SHP77 treated with DMSO at 0.1 percent for 48 hours (cell line): ENCODE results near the gene DERA.
"Not testable (repeated sequence)": the region's sequence is repeated elsewhere in the genome, so short reads cannot be mapped to it uniquely, and the experiment has no call there.

Experiments used
- DNase-seq: peaks from one replicate; lab custom pipeline; 2025; lab: John Stamatoyannopoulos, UW

DERA gene

DNA sequence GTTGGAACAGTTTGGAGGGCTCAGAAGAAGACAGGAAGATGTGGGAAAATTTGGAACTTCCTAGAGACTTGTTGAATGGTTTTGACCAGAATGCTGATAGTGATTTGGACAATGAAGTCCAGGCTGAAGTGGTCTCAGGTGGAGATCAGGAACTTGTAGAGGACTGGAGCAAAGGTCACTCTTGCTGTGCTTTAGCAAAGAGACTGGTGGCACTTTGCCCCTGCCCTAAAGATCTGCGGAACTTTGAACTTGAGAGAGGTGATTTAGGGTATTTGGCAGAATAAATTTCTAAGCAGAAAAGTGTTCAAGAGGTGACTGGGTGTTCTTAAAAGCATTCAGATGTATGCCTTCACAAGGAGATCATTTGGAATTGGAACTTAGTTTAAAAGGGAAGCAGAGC lies 102.6 kb downstream of the DERA start:
- not testable (repeated sequence) for DNase-seq

DNA sequence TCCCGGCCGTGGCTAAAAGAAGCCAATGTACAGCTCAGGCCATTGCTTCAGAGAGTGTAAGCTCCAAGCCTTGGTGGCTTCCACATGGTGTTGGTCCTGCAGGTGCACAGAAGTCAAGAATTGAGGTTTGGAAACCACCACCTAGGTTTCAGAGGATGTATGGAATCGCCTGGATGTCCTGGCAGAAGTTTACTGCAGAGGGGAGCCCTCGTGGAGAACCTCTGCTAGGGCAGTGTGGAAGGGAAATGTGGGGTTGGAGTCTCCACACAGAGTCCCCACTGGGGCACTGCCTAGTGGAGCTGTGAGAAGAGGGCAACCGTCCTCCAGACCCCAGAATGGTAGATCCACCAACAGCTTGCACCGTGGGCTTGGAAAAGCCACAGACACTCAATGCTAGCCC lies 103.3 kb downstream of the DERA start:
- not testable (repeated sequence) for DNase-seq

DNA sequence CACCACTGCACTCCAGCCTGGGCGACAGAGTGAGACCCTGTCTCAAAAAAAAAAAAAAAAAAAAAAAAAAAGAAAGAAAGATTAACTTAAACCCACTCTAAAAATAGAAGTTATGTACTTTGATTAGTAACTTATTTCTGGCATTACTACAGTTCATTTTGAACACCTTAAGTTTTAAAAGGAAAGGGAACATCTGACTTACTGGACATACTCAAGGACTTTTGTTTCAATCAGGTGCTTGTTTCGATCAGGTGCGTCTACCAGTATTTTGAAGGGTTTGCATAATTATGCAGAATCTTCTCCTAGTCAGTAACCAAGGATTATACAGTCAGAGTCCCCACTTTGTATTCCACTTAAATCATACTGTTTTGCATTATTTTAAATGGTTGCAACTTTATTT lies 105.6 kb downstream of the DERA start:
- DNase-seq: no peak

DNA sequence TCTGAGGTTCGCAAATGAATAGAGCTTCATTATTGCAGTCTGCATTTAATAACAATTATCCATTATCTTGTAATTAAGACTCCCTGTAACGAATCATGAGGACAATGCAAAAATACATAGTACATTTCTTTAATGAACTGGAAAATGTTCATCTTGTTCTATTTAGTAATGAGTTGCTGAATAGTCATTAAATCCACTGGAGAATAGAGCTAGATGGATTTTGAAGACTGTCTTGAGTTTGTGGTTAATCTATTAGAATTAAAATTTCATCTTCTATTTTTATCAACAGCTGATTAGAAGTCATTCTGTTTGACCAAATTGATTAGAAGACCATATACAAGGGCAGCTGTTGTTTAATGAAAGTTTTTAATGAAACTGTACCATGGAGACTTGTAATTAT lies 107.2 kb downstream of the DERA start:
- no peak for DNase-seq

DNA sequence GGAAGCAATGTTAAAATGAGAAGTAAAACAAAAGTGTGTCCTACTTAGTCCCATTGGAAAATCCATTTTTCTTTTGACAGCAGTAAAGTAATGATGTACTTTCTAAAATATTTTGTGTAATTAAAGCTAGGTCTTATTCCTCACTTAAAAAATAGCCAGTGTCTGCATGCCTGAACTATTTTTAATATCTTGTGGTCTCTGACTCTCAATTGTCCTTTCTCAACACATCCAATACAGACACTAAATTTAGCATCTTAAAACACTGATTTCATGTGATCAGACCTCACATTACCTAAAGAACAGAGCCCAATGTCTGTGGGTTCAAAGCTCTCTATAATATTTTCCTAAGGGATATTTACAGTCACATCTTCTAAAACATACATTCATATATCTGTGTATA lies 108.0 kb downstream of the DERA start:
- DNase-seq: no peak

DNA sequence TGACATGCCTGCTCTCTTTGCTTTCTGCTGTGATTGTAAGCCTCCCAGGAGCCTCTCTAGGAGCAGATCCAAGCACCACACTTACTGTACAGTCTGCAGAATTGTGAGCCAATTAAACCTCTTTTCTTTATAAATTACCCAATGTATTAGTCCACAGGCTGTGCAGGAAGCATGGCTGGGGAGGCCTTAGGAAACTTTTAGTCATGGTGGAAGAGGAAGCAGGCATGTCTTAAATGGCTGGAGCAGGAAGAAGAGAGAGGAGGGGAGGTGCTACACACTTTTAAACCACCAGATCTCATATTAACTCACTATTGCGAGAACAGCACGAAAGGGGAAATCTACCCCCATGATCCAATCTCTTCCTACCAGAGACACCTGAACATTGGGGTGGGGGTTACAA lies 108.9 kb downstream of the DERA start:
- DNase-seq: no peak

DNA sequence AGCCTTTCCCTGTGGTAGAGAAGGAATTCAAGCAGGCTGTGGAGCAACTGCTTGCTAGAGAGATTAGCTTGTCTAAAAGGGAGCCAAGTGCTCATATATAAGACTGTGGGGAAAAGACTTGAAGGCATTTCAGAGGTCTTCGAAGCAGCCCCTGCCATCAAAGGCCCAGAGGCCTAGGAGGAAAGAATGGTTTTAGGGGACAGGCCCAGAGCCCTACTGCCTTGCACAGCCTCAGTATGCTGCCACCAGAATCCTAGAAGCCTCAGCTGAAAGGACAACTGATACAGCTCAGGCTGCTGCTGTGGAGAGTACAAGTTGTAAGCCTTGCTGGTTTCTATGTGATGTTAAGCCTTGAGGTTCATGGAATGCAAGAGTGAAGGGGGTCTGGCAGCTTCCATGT lies 109.9 kb downstream of the DERA start:
- no peak for DNase-seq

DNA sequence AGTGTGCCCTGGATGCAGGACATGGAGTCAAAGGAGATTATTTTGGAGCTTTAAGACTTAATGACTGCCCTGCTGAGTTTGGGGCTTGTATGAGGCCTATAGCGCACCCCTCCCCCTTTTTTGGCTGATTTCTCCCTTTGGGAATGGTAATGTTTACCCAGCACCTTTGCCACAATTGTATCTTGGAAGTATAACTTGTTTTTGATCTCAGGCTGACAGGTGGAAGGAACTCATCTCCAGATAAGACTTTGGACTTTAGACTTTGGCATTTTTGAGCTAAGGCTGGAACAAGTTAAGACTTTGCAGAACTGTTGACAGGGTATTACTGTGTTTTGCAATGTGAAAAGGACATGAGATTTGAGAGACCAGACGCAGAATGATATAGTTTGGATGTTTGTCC lies 110.5 kb downstream of the DERA start:
- no peak for DNase-seq

DNA sequence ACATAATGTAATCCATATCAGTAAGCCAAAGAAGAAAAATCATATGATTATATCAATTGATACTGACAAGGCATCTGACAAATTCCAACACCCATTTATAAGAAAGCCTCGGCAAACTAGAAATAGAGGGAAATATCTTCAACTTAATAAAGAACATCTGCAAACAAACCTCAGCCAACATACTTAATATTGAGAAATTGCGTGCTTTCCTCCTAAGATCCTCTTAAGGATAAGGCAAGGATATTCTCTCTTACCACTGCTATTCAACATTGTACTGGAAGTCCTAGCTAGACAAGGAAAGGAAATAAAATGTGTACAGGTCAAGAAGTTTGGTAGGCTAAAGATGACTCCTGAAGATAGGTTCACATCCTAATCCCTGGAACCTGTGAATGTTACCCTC lies 115.9 kb downstream of the DERA start:
- DNase-seq: no peak

DNA sequence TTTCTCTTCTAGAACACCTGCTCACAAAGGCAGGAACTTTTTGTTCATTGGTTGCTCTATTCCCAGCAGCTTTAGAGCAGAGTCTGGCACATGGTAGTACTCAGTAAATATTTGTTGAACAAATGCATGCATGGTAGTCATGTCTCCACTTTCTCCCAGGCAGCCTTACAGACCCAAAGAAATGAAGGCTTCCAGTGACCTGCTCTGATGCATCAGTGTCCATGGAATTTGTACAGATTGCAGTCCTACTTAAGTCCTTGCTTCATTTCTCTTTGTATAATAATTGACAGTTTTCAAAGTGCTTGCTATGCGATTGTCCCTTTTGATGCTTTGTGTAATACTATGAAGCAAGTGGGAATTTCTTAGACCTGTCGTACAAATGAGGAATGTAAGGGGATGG lies 119.6 kb downstream of the DERA start:
- DNase-seq: peak; percentile 67

DNA sequence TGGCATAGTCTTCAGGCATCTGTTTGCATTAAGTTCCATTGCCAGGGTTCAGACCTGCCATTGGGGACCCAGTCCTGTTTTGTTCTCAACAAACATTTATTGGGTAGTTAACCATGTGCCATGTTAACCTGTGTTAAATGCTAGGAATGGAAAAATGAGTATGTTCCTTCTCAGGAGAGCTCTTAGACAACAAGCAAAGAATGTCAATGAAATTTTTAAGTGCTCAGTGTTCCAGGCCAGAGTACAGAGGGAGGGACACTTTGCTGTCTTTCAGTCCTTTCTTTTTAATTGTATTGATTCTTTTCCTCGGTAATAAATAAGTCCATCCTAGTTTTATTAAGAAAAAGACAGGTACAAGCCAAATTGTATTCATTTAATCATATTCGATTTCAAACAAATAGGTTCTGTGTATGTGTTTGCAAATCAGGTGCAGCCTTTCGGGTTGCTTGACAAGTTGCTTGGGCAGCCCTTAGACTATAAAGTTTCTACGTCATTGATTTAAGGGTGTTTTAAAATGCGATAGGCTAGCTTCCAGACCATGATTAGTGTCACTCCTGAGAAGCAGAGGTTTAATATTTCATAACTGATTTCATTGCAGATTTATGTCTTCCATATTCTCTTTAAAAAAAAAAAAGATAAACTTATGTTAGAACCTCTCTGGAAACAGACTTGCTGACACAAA lies 123.1 kb downstream of the DERA start:
- no peak for DNase-seq

DNA sequence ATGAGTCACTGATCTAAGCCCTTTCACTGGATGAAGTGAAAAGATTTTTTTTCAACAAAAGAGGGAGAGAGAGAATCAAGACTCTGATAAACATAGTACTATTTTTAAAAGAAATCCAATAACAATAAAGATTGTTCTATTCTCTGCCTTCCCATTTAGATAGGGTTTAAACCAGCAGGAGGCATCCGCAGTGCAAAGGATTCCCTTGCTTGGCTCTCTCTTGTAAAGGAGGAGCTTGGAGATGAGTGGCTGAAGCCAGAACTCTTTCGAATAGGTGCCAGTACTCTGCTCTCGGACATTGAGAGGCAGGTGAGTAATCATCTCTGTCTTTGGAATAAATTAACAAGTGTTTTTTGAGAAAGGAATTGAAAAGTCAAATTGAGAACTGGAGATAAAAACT lies 124.9 kb downstream of the DERA start:
- DNase-seq: no peak

DNA sequence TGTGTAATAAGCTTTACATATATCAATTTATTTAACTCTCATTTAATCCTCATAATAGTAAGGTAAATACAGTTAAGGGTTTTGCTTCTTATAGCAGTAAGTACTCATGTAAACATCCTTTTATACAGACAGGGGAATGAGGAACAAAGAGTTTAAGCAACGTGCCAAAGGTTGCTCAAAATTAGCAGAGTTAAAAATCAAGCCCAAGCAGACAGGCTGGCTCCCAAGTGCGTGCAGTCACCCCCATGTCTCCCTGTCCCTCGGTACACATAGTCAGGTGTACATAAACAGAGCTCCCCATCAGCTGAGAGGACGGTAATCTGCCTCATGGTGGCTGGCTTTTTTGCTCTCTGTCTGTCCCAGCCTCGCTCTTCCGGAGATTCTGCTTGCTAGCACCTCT lies 126.4 kb downstream of the DERA start:
- DNase-seq: no peak

DNA sequence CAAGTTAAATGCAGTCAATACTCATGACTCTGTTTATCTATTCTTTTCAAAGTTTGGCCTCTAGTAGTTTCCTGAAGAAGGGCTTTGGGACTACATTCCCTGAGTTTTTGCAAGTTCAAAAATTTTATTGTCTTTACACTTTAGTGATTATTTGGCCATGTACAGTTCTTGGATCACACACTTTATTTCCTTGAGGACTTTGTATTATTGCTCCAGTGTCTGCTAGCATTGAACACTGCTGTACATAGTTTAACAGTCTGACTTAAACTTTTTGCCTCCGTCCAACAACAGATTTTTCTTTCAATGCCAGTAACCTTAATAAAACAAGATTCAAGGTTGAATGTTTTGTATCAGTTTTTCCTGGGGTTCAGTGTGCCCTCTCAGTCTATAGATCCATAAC lies 132.3 kb downstream of the DERA start:
- DNase-seq: no peak

DNA sequence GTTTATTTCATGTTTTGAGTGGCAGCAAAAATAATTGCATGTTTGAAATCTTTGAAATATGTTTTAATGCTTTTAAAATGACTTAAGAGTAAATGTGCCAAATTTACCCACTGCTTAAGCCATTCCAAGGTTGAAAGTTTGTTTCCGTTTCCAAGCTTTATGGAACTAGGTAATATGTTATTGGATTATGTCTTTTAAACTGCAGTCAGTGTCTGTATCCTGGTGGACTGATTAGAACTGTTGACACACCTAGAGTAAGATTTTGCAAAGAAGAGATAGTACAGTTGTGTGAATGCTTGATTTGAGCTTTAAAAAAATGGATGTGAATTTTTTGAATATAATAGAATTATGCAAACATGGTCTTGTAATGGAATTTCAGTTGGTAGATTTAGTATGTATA lies 135.1 kb downstream of the DERA start:
- DNase-seq: no peak

DNA sequence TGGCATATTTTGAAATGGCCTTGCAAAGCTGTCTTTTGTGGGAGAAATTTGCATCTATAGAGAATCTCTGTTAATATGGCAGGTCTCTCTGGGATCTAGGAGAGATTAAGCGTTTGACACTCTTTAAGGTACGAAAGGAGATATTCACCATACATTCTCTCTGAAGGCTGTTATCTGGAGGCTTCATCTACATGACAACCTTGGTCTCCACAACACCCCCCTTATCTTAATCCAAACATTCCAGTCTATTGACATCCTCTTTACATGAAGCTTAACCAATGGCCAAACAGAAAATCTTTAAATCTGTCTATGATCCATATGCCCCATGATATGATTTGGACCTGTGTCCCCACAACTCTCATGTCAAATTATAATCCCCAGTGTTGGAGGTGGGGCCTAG lies 137.4 kb downstream of the DERA start:
- no peak for DNase-seq

DNA sequence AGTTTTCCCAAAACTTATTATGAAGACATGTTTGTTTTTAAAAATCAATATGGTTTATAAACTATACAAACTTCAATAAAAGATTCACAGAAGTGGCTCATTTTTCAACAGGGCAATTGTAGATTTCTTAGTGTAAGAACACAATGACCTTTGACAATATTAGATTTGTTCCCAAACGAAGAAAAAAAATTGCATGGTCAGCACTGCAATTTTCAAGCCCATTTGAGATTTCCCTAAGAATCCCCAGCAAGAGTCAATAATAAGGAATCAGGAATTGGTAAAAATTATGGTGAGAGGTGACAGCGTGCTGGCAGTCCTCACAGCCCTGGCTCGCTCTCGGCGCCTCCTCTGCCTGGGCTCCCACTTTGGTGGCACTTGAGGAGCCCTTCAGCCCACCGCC lies 145.8 kb downstream of the DERA start:
- DNase-seq: no peak

DNA sequence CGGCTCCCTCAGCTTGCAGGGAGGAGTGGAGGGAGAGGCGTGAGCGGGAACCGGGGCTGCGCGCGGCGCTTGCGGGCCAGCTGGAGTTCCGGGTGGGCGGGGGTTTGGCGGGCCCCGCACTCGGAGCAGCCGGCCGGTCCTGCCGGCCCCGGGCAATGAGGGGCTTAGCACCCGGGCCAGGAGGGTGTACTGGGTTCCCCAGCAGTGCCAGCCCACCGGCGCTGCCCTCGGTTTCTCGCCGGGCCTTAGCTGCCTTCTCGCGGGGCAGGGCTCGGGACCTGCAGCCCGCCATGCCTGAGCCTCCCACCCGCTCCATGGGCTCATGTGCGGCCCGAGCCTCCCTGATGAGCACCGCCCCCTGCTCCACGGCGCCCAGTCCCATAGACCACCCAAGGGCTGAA lies 146.2 kb downstream of the DERA start:
- not testable (repeated sequence) for DNase-seq

DNA sequence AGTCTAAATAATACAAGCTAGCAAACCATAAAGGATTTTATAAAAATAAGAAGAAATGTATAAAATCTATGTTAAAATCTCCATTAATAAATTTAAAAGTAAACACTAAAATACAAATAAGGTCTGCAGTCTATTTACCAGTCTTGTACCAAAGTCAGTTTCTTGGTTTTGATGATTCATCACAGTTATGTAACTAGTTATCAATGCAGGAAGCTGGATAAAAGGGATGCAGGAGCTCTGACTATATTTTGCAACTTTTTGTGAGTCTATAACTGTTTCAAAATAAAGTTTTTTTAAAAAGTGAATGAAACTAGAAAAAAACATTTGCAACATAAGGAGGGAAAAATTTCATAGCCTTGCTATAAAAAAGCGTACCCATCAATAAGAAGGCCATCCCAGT lies 151.5 kb downstream of the DERA start:
- DNase-seq: no peak

DNA sequence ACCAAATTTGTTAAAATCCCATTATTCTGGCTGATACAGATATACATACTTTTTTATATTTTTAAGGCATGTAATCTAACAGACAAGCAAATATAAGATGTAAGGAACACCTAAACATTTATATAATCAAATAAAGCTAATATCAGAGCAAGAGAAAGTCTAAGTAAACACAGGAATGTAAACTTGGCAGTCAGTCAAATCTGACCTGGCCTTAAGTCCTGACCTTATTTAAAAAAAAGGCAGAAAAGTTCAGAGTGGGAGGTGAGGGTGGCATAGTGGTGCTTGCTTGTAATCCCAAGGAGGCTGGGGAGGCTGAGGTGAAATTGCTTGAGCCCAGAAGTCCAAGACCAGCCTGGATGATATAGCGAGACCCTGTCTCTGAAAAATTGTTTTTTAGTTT lies 152.6 kb downstream of the DERA start:
- DNase-seq: no peak

DNA sequence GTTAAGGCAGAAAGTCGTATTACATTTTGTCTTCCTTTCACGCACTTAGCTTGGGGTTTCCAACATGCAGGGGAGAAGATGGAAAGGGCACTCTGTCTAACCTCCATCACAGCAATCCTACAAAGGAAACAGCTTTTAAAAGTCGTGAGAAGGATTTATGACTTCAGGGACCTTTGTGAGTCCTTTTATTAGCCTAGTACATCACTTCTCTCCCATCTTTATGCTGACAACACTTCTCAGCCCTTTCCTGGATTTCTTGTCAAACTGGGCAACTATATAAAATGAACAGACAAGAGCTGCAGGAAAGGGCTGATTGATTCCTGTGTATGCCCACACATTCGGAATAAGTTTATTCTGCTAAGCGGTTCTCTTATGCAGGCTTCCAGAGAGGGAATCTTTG lies 159.0 kb downstream of the DERA start:
- DNase-seq: no peak

DNA sequence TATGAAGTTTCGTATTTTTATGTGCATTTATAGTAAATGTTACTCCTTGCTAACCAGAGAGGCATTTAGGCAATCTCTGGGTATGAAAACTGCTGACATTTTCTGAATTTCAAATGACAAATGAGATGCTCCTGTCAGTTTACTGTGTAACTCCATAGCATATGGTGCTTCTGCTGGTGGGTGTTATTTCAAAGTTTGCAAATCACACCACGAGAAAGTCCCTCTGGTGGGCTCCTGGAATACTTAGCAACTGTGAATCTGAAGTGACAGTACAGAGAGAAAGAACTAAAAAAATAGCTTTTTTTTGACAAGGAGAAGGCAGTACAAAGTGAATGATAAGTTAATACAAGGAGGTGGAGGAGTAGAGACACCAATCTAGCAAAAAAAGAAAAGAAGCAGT lies 161.5 kb downstream of the DERA start:
- DNase-seq: no peak

DNA sequence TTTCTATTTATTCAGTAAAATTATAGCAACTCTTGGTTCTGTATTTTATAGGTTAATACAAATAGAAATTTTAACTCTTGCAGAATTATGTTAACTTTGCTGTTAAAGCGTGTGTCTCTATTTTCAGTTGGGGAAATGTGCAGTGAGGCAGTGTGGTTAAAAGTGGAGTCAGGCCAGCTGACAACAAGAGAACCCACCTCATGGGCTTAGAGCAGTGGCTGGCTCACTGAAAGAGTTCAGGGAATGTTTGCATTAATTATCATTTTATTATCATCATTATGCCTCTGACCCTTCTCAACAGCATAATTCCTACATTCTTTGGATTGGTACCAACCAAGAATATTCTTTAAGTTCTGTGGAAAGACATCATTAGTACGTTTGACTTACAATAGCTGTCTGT lies 163.8 kb downstream of the DERA start:
- no peak for DNase-seq

DNA sequence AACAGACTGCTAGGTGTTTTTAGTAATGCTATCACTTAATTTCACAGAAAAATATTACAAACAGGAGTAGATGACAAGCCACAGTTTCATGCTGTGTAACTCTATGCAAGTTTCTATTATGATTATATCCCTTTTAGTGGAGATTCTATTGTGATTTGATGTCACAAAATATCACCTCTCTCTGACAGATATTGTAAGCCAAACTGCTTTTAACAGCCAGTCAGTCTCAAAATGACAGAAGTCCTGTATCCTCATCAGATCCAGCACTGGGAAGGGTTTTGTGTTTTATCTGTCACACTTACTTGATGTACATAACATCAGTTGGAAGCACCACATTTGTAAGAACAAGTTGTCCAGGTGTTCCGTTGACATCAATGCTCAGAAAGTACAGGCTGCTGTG lies 164.8 kb downstream of the DERA start:
- DNase-seq: no peak

DNA sequence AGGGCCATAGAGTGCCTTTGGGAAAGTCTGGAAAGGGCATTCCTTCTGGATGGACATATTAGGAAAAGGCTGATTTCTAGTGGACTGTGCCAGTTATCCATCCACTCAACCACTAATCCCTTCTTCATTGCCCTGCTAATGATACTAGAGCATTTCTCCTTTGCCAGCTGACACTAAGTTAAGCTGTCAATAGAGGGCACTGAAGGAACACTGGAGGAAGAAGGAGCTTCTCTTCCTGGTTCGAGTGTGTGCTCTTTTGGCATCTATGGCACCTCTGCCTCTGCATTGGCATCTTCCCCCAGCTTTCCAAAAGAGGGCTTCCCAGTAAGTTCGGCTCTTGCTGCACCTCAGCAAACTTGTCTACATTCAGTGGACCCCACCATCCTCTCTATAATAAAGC lies 165.4 kb downstream of the DERA start:
- DNase-seq: no peak
